HS-5 (cell line): ENCODE data around the gene NBDY.

Experiments
- DNase-seq: peaks from one replicate; pipeline ENCODE4 v3.0.0-alpha.2; 2012; ENCODE audit warnings: low read depth

The NBDY gene

GRCh38 chrX:56785442-56785841, 56.4 kb downstream of the NBDY start:
- DNase-seq = no peak

- DNase-seq = no peak
Measured at GRCh38 chrX:56786889-56787733, 58.1 kb downstream of the NBDY start.

- DNase-seq = no peak
Measured at GRCh38 chrX:56787734-56788152, 58.7 kb downstream of the NBDY start.

GRCh38 chrX:56788229-56788628, 59.2 kb downstream of the NBDY start:
- no peak for DNase-seq

GRCh38 chrX:56788717-56789122, 59.7 kb downstream of the NBDY start:
- DNase-seq = no peak

- no peak for DNase-seq
Measured at GRCh38 chrX:56789518-56790070, 60.6 kb downstream of the NBDY start.

GRCh38 chrX:56790778-56791177, 61.7 kb downstream of the NBDY start:
- no peak for DNase-seq

- DNase-seq = no peak
Measured at GRCh38 chrX:56791456-56791855, 62.4 kb downstream of the NBDY start.

GRCh38 chrX:56792270-56793111, 63.4 kb downstream of the NBDY start:
- DNase-seq = no peak

GRCh38 chrX:56793112-56793430, 64.0 kb downstream of the NBDY start:
- no peak for DNase-seq

- DNase-seq = no peak
Measured at GRCh38 chrX:56793521-56794320, 64.7 kb downstream of the NBDY start.

GRCh38 chrX:56794404-56795230, 65.6 kb downstream of the NBDY start:
- DNase-seq = no peak

GRCh38 chrX:56795309-56795868, 66.3 kb downstream of the NBDY start:
- DNase-seq = no peak

GRCh38 chrX:56796641-56797395, 67.8 kb downstream of the NBDY start:
- DNase-seq = no peak

- no peak for DNase-seq
Measured at GRCh38 chrX:56797574-56798338, 68.7 kb downstream of the NBDY start.

GRCh38 chrX:56798339-56798711, 69.3 kb downstream of the NBDY start:
- no peak for DNase-seq

GRCh38 chrX:56798866-56799758, 70.1 kb downstream of the NBDY start:
- no peak for DNase-seq

GRCh38 chrX:56800307-56800706, 71.3 kb downstream of the NBDY start:
- DNase-seq = no peak
